GM21528 (cell line): Measurements from ENCODE around the gene STPG3.
A peak's percentile ranks its signal among the peaks of the same experiment; 100 is the strongest.

ENCODE experiments used
- ATAC-seq: cut with Tn5 transposase; IDR thresholded peaks from one replicate; pipeline ENCODE4 v1.9.1; 2021; ENCODE audit warnings: mild to moderate bottlenecking, moderate library complexity; ENCODE audit not compliant: unreplicated experiment, low FRiP score

STPG3 gene

DNA sequence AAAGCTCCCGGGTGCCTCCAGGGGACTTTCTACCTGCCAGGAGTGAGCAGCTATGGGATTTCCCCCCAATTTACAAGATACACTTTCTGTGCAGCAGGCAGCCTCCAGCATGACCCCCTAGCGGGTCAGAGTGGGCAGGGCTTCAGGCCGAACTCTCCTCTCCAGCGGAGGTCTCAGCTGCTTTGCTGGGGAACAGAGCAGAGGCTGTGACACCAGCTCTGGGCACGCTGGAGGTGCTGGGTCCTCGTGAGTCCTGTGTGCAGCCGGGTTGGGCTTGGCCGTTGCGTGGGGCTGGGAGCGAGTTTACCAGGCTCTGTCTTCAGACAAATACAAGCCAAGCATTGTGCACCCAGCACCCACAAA, 48.1 kb downstream of the STPG3 start:
- ATAC-seq, result no peak

- no peak for ATAC-seq
These were observed 48.9 kb downstream of the STPG3 start for GRCh38 chr9:137299938-137300337.

DNA sequence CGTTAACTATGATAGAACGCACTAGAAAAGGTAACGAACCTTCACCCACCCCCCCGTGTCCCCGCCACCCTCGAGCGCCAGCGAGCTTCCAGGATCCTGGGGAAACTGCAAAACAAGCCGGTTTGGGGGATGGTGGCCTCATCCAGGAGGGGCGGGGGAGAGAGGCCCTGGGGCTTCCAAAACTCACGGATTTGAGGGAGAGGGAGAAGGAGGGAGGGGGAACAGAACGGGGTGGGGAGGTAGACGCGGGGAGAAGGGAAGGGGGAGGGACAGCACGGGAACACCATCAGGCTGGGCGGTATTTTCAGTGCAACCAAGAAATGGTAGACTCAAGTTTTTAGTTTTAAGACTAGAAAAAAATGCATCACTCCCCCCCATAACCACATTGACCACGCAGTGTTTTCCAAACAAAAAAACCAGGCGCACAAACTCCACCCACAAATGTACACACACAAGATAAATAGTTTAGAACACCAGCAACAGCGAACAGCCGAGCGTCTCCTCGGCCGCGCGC, 49.5 kb downstream of the STPG3 start:
- no peak for ATAC-seq

- ATAC-seq, result peak; percentile 18
These were observed 50.2 kb downstream of the STPG3 start for GRCh38 chr9:137301081-137301947.

DNA sequence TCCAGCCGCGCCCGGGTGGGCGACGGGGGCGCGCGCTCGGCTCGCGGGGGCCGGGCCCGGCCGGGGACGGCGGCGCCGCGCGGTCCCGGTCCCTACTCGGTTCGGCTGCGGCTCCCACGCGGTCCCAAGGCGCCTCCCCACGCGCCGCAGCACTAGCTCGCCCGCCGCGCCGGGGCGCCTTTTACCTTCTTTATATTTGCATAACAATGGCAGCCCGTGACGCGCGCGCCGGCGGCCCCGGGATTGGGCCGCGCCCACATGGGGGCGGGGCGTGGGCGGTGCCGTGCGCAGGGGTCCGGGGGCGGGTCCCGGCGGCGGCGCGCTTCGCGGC, 51.0 kb downstream of the STPG3 start, which contains the start of gene NRARP:
TSS of gene NRARP (minus strand) at position 154 of the 331 bp plus-strand sequence. CDS start 343 bp downstream, outside the sequence.
- peak; percentile 60 for ATAC-seq

GRCh38 chr9:137302449-137303150, 51.5 kb downstream of the STPG3 start:
- ATAC-seq, result peak; percentile 35
